GM19397 (cell line): ENCODE data around the gene TAGAP.
"Not testable (repeated sequence)": the region's sequence is repeated elsewhere in the genome, so short reads cannot be mapped to it uniquely, and the experiment has no call there.

Experiments
- ATAC-seq: cut with Tn5 transposase; IDR thresholded peaks from one replicate; pipeline ENCODE4 v1.9.1; 2021; ENCODE audit warnings: mild to moderate bottlenecking, moderate library complexity; ENCODE audit not compliant: unreplicated experiment

Gene TAGAP

GRCh38 chr6:159045801-159046200, 1.0 kb upstream of the TAGAP start:
- ATAC-seq: no peak

GRCh38 chr6:159043947-159044346, 844 bp downstream of the TAGAP start:
- no peak for ATAC-seq

DNA sequence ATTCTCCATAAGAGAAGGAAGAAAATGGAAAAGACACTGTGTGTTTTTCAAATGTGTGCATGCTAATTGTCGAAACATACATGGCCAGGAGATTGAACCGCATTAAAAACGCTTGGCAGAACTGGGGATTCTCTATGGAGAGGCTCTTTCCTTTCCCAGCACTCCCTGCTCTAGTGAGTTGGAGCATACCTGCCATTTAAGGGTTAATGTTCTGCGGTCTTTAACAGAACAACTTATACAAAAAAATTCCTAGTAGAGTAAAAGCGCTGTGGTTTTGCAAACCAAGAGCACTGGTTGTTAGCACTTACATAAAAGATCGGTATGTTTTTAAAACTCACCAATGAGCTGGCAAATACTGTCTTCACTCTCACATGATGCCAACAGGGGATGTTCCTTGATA, 1.5 kb downstream of the TAGAP start:
- ATAC-seq: no peak

- no peak for ATAC-seq
These were observed 2.0 kb downstream of the TAGAP start for GRCh38 chr6:159042826-159043181.

- ATAC-seq: peak; percentile 46
These were observed 2.6 kb downstream of the TAGAP start for GRCh38 chr6:159042003-159042825.

DNA sequence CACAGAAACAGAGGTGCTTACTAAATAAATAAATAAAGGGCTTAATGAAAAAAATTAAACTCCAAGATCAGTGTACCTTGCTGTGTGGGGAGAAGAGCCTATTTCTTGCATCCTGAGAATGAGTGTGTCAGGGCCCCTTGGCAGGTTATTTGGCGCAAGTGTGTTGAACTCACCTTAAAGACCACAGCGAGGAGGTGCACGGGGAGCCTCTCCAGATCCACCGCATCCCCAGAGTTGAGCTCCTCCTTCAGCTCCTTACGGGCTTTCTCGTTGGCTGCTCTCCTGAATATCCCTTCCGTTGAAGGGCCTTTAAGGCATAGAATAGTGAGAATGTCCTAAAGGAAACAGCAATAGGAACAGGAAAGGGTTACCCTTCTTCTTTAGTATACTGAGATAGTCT, 3.6 kb downstream of the TAGAP start:
- ATAC-seq: no peak

GRCh38 chr6:159039885-159040258, 4.9 kb downstream of the TAGAP start:
- no peak for ATAC-seq

DNA sequence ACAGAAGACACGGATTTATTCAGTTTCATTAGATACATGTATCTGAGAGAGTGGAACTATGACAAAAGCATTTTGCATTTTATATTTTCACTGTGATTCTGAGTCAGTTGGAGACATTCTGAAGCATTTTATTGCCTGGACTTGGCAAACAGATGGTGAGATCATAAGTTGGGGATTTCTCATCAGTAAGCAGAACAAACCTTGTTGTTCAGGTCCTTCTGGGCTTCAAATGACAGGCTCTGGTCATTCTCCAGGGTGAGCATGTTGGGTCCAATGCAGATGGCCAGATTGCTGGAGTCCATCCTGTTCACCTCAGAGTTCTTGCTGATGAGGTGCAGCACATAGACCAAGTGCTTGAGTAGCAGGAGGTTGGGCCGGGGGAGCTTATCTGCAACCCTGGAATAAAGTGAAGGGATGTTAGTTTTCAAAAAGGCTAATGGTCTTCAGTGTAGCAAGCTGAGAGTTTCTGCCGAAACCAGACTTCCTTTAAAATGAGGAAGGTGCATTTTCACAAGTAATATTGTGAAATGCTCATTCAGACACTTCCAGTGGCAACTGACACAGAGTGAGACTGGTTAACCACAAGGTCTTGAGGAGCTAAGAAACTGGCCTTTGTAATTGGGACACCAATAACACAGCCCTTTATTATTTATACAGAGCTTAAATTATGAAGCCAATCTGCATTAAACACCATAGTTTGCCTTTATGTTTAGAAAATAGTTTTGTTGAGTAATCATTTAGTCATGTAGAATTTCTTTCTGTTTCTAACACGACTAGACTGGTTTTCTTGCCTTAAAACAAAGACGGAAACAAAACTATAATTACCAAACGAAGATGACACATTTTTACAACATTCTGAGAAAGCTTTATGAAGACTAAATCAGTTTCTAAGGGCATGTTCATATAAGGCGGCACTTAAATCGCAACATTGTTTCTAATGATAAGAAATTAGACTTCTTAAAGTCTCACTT, 5.6 kb downstream of the TAGAP start:
- ATAC-seq: peak; percentile 77

DNA sequence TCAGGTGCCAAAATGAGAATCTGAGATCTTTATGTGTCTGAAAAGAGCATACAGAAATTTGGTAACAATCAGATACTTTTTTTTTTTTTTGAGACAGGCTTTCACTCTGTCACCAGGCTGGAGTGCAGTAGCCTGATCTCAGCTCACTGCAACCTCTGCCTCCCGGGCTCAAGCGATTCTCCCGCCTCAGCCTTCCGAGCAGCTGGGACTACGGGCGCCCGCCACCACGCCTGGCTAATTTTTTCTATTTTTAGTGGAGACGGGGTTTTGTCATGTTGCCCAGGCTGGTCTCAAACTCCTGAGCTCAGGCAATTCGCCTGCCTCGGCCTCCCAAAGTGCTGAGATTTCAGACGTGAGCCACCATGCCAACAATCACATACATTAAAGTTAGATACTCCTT, 6.5 kb downstream of the TAGAP start:
- ATAC-seq: not testable (repeated sequence)

DNA sequence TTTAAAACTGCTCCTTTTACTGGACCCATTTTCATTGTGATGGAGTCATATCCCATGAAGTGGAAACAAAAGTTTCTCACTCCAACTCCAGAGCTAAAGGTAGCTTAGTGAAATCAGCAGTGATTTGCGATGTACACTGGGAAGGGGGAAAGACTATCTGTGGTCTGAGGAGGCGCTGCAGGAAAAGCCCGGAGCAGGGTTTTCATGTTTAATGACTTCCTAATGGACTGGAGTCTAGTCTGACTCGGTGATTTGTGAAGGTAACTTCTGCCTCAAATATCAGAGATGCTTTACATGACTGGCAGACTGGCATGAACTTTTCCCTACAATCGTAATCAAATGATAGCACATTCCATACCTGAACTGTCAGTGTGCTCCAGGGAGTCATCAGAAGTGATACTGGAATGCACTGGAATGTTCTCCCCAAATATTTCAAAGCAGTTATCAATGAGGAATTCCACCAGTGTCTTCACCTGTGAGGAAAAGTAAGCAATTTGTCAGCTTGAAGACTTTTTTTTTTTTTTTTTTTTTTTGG, 7.0 kb downstream of the TAGAP start:
- ATAC-seq: no peak

DNA sequence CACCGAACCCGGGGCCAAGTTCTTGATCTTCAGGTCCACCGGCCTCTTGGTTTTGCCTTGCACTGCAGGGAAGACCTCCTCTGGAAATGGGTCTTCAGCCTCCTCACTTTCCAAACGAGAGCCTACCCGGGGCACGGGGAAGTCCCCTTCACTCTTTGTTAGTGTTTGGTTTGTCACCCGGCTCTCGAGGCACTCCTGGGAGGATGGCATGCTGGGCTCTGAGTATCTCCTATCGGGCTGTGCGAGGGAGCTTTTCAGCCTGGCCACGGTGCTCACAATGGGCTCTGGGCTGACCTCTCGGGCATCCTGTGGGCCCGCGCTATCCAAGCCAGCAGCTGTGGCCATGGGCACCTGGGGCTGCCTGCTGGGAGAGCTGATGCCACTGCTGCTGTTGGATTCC, 8.1 kb downstream of the TAGAP start:
- ATAC-seq: no peak

- ATAC-seq: no peak
These were observed 8.9 kb downstream of the TAGAP start for GRCh38 chr6:159035891-159036290.

GRCh38 chr6:159033160-159034049, 11.4 kb downstream of the TAGAP start:
- no peak for ATAC-seq

DNA sequence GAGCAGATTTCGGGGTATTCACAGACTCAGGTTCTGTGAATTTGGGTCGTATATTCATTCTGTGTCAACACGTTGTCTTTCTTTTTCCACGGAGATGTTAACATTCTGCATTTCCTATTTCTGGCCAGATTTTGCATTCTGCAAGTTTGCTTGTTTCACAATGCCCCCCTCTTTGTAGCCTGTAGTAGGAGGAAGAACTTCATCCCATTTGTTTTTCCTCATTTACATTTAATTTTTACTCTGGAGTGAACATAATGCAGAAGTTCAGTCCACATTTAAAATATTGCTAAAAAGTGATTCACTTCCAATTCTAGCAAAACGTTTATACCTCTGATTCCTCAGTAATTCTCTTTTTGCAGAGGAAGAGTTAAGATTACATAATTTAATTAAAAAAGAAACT, 12.9 kb downstream of the TAGAP start:
- no peak for ATAC-seq

- ATAC-seq: no peak
These were observed 14.6 kb downstream of the TAGAP start for GRCh38 chr6:159030168-159030567.

DNA sequence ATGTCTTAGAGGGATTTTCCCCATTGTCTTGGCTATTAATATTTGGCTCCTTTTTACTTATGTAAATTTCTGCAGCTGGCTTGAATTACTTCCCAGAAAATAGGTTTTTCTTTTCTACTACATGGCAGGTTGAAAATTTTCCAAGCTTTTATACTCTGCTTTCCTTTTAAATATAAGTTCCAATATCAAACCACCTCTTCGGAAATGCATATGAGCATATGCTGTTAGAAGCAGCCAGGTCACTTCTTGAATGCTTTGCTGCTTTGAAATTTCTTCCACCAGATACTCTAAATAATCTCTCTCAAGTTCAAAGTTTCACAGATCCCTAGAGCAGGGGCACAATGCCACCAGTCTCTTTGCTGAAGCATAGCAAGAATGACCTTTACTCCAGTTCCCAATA, 19.6 kb downstream of the TAGAP start:
- not testable (repeated sequence) for ATAC-seq

- no peak for ATAC-seq
These were observed 20.9 kb downstream of the TAGAP start for GRCh38 chr6:159023893-159024292.

DNA sequence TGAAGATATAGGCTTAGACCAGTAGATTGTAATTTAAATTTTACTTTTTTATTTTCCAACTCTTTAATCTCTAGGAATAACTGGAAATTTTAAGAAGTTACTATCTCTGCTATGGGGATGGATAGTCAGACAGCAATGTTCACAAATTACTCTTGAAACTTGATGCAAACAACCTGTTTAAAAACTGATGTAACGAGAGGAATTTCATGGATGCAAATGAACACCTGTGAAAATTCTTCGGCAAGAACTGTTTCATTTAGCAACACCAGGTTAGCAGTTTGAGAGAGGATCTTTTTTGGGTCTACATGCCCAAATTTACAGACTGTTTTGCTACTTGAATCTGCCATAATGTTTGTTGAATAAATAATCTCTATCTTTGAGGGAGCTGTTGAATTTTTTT, 24.8 kb downstream of the TAGAP start:
- ATAC-seq: no peak

DNA sequence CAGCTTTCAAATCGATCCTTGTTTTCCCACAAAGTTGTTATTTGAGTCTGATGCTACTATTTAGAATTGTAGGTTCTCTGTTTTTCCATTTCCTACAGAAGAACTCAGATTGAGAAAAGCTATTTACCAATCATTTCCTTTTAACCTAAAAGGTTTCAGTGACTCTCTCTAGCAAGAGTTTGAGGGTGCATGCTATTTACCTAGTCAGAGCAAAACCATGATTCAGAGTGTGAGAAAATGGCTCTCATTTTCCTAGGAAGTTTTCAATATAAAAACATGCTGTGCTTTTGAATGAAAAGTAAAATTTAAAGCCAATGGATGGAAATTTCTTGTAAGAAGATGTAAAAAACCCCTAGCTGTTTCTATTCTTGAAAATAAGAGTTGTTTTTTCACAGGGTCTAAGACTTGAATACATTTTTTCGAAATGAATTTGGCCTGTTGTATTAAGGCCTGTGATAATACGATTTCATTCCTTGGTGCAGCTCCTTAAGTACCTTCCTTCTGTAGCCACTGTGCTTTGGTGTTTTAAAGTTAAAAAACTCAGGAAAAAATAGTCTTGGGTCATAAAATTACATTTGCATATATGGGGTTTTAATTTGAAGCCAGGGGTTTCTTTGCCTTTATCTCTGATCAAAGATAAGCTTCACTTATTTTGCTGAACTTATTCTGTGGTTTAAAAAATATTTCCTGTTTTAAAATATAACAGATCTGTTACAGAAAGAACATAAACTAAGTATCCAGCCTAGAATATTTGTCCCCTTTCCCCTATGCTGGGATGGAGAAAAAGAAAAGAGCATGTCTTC, 26.8 kb downstream of the TAGAP start:
- no peak for ATAC-seq

GRCh38 chr6:159014406-159014805, 30.4 kb downstream of the TAGAP start:
- no peak for ATAC-seq
